Stromal cell of bone marrow (primary cell): ENCODE results near the gene RADIL.
"Not testable (repeated sequence)": the region's sequence is repeated elsewhere in the genome, so short reads cannot be mapped to it uniquely, and the experiment has no call there.

ENCODE experiments used
- DNase-seq: peaks from one replicate; pipeline ENCODE4 v3.0.0-alpha.2; 2012; ENCODE audit warnings: low read depth

RADIL gene, protein sequence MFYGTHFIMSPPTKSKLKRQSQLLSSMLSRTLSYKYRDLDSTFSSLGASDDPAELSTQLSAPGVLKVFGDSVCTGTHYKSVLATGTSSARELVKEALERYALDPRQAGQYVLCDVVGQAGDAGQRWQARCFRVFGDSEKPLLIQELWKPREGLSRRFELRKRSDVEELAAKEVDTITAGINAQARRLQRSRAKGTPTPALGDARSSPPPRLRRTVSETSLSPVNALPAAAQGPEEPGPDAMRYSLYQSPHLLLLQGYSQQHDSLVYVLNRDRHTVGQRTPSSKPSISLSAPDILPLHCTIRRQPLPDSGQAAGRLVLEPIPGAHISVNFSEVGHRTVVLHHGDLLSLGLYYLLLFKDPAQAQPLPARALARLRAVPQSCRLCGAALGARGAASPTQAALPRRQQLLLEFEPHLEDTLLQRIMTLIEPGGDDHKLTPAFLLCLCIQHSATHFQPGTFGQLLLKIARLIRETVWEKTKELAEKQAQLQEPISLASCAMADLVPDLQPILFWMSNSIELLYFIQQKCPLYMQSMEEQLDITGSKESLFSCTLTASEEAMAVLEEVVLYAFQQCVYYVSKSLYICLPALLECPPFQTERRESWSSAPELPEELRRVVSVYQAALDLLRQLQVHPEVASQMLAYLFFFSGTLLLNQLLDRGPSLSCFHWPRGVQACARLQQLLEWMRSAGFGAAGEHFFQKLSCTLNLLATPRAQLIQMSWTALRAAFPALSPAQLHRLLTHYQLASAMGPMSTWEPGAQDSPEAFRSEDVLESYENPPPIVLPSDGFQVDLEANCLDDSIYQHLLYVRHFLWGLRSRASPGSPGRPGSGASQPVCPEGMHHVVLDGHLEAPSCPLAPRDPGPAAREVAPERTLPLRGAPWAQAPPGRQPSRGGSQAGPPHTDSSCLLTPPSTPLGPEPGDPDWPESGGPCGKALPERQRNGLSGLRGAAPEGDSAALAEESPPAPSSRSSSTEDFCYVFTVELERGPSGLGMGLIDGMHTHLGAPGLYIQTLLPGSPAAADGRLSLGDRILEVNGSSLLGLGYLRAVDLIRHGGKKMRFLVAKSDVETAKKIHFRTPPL

DNA sequence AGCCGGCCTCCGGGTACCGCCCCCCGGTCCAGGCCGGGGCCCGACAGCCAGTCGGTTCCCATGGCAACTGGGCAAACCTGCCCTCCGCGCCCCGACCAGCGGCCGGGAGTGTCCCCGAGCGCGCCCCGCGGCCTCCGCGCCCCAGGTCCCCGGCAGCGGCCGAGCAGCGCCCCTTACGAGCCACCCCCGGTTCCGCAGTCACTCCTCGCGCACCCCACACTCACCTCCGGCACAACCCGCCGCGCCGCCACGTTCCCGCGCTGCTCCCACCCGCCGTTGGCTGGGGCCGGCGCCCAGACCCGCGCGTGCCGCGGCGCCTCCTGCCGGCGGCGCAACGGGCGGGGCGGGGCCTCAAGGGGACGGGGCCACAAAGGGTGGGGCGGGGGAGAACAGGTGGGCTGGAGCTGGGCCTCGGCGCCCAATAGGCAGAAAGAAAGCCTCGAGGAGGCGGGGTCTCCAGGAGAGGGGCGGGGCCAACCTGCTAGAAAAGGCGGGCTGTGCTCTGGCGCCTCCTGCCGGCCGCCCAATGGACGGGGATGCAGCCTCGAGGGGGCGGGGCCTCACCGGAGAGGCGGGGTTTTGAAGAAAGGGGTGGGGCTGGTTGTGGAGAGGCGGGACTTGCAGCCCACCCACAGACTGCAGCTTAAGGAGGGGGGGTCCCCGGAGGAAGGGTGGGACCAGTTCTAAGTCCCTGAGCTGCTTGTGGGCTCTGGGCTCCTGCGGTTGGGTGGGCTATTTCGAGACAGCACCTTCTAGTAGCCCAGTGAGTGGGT lies at the start of gene RADIL:
Gene RADIL (minus strand): TSS at position 345 of the 773 bp plus-strand sequence. CDS start 5,577 bp downstream, outside the sequence.
- DNase-seq = peak; percentile 68

DNA sequence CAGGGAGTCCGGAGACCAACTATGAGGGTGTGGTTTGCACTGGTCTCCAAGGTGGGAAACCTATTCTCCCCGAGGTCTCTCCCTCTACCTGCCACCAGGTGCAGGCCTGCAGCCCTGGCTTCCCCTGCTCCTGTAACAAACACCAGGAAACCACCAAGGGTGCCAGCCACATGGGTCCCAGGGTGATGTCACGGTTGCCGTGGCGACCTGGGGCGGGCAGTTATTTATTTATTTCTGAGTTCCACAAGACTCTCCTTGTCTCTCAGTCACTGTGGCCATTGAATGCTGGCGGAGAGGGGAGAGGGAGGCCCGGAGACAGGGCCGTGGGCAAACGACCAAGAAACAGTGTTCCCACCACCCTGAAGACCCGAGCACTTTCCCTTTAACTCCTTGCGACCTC lies 48.4 kb upstream of the RADIL start:
- no peak for DNase-seq

DNA sequence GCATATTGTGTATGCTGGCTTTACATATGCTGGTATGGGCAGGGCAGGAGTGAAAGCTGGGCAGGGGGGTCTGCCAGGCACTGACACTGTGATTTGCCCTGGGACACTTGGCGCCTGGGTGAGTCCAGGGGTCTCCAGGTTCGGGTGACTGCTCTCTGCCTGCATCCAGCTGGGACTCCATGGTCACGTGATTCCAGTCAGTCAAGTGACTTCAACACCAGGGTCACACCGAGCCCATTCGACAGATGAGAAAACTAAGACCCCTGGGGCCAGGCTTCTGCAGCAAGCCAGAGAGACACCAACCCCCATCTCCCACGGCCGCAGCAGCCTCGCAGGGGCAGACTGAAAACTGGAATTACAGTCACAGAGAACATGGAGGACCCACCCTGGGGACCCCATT lies 45.5 kb upstream of the RADIL start:
- no peak for DNase-seq

DNA sequence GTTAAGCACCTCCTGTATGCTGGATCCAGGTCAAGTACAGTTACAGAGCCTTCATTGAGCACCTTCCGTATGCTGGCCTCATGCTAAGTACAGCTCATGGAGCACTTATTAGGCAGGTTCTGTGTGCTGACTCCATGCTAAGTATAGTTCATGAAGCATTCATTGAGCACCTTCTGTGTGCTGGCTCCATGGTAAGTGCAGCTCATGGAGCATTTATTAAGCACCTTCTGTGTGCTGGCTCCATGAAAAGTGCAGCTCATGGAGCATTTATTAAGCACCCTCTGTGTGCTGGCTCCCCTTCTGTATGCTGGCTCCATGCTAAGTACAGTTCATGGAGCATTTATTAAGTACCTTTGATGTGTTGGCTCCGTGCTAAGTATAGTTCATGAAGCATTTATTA lies 44.9 kb upstream of the RADIL start:
- DNase-seq = no peak

DNA sequence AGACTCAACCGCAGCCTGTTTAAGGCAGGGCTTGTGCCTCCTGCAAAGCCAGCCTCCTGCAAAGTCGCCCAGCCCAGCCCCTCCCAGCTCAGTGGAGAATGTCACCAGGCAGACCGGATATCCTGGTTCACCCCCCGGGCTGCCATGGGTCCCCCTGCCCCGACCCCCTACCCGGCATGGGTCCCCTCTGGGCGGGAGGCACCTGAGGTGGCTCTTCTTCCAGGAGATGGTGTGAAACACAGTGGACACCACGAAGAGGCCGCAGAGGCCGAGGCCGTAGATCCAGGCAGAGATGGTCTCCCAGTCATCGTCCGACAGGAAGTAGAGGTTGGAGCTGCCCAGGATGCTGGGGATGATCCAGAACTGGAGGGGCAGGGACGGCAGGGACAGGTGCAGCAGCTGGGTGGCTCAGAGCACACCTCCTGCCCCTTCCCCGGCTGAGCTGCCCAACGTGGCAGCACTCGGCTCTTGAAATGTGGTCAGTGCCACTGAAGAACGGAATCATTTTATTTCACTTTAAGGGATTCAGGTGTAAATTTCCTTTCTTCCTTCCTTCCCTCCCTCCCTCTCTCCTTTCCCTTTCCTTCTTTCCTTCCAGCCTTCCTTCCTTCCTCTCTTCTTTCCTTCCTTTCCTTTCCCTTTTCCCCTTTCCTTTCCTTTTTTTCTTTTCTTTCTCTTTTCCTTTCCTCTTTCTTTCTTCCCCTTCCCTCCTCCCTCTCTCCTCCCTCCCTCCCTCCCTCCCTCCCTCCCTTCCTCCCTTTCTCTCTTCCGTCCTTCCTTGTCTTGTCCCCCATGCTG lies 36.7 kb upstream of the RADIL start:
- no peak for DNase-seq

DNA sequence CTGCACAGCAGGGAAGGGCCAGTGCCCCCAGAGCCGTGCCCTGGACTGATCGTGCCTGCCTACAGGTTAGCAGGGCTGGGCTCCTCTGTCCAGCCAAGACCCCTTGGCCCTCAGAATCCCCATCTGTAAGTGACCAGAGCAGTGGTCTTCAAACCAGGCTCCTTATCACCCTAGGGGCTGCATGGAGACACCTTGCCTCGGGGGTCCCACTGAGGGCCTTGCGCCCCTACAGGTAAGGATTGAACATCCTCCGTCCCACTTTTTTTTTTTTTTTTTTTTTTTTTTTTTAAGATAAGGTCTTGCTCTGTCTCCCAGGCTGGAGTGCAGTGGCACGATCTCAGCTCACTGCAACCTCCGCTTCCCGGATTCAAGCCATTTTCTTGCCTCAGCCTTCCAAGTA lies 32.6 kb upstream of the RADIL start:
- DNase-seq = no peak

DNA sequence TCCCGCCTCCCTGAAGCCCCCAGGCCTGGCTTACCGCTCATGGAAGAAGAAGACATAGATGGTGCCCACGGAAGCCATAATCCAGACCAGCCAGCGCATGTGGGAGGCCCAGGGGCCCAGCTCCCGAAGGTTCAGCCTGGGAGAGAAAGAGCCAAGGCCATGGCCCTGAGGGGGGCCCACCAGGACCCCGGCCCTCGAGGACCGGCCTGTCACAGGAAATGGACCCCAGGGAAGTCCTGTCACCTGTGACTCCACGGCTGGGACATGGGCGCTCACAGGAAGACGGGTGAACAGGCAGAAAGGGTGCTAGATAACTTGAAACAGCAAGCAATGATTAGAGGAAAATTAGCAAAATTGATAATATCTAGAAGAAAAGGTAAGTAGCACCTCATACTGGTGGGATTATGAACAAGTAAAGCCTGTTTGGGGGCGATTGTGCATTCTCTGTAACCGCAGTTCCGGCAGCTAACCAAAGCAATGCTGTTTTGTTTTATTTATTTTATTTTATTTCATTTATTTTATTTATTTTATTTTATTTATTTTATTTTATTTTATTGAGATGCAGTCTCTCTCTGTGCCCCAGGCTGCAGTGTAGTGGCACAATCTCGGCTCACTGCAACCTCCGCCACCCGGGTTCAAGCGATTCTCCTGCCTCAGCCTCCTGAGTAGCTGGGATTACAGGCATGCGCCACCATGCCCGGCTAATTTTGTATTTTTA lies 27.8 kb upstream of the RADIL start:
- DNase-seq = no peak

DNA sequence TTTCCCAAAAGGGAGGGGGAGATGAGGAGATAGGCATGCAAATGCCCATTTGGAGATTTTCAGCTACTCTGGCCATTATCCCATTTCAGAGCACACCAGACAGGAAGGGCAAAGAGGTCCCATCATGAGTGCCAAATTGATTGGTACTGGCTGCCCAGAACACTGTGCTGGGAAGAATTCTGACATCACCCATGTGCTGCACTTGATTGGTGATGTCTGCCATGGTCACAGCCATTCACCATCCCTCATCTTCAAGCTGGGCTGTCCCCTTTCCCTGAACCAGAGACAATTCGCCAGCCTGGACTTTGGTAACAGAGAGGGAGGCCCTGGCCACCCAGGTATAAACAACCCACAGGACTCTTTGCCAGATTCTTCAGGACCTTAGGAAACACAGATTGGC lies 23.2 kb upstream of the RADIL start:
- no peak for DNase-seq

DNA sequence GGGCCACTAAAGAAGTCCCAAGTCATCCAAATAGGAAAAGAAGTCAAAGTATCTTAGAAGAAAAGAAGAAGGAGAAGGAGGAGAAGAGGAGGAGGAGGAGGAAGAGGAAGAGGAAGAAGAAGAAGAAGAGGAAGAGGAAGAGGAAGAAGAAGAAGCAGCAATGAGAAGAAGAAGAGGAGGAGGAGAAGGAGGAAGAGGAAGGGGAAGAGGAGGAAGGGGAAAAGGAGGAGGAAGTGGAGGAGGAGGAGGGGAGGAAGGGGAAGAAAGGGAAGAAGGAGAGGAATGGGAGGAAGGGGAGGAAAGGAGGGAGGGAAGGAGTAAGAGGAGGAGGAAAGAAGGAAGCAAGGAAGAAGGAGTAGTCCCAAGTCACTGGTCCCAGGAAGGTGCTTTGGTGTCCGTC lies 21.7 kb upstream of the RADIL start:
- DNase-seq = no peak

DNA sequence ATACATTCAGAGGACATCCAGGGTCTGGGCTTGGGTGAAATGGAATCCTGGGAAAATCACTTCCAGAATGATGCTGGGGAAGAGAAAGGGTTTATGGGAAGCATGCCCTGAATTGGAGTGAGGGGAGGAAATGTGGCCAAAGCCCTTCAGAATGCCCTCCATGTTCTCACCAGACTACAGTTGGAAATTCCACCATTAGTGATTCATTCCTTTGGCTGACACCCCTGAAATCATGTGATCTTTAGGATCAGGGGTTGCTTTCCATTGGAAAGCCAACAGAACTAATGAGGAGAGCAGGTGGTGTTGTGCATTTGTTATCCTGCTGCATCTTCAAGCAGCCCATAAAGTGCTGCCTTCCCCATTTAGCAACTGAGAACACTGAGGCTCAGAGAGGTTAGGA lies 20.8 kb upstream of the RADIL start:
- DNase-seq = no peak

DNA sequence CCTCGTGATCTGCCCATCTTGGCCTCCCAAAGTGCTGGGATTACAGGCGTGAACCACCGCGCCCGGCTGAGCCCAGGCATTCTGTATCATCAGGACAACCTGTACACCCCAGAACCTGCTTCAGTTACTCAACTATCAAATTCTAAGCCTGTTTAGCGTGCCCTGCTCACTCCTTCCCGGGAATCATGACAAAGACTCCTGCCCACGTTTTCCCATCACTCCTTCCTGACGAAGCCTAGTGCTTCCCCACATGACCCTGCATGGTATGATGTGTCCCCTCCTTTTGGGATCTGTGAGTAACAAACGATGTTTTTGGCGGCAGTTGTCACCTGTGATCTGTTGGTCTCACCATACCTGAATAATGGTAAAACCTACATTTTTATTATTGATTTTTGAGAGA lies 12.2 kb upstream of the RADIL start:
- no peak for DNase-seq

DNA sequence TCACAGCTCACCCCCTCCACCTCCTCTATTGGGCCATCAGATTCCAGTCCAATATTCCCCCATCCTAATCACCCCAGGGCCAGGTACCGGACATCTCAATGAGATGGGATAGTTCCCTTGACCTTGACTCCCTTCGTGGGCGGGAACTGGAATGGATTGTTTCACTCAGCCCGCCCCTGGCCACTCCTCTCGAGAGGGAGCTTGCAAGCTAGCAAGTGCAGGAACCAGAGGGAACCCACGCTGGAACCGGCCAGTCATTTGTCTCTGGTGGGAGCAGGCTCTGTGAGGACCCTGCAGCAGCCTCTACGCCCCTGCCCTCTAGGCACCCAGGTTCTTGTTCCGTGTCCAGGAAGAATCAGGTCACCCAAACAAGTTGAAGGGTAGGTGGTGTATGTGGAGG lies 11.0 kb upstream of the RADIL start:
- no peak for DNase-seq

DNA sequence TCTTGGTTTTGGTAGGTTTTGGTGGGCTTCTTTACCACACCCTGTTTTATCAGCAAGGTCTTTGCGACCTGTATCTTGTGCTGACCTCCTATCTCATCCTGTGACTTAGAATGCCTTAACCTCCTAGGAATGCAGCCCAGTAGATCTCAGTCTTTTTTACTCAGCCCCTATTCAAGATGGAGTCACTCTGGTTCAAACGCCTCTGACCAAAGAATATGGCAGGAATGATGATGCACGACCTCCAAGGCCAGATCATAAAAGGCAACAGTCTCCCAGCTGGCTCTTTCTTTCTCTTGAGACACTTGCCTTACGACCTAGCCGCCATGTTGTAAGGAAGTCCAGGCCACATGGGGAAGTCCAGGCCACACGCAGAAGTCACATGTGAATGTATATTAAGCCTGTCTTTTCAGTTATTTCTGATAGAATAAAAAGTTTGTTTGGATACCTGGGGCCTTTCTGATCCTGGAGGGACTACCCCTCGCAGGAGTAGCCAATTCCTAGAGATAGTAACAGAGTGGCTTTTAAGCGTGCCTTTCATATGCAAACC lies 10.5 kb upstream of the RADIL start:
- DNase-seq = no peak

DNA sequence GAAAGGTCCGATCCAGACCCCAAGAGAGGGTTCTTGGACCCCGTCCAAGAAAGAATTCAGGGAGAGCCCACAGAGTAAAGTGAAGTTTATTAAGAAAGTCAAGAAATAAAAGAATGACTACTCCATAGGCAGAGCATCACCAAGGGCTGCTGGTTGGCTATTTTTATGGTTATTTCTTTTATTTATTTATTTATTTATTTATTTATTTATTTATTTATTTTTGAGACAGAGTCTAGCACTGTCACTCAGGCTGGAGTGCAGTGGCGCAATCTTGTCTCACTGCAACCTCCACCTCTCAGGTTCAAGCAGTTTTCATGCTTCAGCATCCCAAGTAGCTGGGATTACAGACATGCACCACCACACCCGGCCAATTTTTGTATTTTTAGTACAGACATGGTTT lies 9.7 kb upstream of the RADIL start:
- not testable (repeated sequence) for DNase-seq

DNA sequence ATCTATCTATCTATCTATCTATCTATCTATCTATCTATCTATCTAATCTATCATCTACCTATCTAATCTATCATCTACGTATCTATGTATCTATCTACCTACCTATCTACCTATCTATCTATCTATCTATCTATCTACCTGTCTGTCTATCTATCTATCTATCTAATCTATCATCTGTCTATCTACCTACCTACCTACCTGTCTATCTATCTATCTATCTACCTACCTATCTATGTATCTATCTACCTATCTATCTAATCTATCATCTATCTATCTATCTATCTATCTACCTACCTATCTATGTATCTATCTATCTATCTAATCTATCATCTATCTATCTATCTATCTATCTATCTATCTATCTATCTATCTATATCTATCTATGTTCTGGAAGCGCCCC lies 8.0 kb upstream of the RADIL start:
- DNase-seq = not testable (repeated sequence)

DNA sequence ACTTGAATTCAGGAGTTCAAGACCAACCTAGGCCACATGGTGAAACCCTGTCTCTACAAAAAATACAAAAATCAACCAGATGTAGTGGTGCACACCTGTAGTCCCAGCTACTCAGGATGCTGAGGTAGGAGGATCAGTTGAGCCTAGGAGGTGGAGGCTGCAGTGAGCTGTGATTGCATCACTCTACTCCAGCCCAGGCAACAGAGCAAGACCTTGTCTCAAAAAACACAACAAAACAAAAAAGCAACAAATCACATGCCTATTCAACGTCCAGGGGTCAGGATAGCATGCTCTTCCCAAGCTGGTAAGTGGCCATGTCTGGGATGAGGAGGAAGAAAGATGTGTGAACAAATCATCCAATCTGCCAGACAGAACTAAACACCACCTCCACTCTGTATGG lies 6.2 kb upstream of the RADIL start:
- DNase-seq = no peak

DNA sequence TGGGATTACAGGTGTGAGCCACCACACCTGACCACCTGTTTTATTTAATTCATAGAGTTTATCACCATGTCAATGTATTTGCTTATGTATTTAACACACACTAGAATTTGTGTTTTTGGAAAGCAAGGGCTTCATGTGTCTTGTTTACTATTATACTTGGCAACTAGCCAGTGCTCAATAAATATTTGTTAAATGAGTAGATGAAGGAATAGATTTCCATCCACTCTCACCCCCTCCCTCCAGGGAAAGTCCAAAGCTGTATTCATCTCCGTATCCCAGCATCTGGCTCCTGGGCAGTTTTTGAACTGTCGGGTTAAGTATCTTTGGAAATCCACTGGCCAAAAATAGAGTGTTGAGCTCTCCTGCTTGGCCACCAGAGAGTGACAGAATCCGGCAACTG lies 4.6 kb upstream of the RADIL start:
- DNase-seq = no peak

DNA sequence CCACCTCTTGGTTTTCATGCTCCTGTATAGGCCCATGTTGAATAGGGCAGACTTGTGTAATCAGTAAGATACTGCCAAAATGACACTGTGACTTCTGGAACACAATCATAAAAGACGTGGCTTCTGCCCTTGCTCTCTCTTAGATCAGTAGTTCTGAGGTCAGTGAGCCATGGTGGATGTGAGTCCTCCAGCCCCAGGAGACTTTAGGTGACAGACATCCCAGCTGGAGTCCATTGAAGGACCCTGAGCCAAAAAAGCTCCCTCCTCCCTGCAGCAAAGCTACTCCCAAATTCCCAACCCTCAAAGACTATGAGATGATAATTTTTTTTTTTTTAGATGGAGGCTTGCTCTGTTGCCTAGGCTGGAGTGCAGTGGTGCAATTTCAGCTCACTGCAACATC lies 3.2 kb upstream of the RADIL start:
- no peak for DNase-seq

DNA sequence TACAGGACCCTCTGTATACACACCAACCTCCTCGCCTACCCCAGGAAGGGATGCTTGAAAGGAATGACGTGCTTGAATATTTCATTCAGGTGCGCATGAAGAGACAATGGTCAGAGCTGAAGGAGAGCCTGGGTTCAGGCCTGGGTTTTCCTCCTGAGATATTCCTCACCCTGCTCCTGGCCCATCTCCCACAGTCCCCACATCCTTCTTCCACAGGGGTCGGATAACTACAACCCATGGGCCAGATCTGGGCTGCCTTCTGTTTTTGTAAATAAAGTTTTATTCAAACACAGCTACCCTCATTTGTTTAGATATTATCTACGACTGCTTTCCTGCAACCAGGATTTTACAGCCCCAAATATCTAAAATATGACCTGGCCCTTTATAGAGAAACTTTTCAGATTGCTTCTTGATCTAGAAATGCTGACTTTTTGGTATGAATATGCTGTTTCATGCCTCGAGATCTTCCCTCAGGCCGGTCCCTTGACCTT lies 1.8 kb upstream of the RADIL start:
- DNase-seq = no peak

DNA sequence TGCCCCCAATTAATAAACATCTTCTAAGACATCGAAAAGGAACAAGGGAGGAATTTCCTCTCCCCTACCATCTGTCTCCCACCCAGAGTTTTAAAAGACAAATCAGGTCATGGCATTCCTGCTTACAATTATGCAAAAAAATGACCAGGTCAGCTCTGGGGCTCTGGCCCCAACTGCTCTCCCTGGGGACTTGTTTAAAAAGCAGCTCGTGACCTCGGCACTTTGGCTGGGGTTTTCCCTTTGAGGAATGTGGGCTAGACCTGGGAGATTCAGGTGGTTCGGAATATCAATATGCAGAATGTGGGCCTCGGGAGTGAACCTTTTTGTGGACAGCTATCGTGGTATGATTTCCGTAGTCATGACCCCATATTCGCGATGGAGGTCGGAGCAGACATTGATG lies 648 bp upstream of the RADIL start:
- no peak for DNase-seq
